ENCODE measurements around the gene HOXD4. TPM values are rescaled to one million over a fixed set of nuclear protein-coding genes. Genes with fewer than 3 reads are reported as not detected.

The HOXD4 gene
- total RNA-seq, 1 experiment from 2014 or later = not detected

DNA sequence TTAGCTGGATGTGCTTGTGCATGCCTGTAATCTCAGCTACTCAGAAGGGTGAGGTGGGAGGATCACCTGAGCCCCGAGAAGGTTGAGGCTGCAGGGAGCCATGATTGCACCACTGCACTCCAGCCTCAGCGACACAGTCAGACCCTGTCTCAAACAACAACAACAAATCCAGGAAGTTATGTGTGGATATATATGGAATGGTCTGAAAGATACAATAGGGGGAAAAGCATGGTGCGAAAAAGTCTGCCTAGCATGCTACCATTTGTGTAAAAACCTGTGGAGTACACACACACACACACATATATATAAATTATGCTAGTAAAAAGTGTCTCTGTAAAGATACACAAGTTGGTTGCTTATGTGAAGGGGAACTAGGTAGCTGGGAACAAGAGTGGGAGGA is 30.2 kb downstream of the HOXD4 start (continued):
- TF ChIP-seq, protein P1, sequence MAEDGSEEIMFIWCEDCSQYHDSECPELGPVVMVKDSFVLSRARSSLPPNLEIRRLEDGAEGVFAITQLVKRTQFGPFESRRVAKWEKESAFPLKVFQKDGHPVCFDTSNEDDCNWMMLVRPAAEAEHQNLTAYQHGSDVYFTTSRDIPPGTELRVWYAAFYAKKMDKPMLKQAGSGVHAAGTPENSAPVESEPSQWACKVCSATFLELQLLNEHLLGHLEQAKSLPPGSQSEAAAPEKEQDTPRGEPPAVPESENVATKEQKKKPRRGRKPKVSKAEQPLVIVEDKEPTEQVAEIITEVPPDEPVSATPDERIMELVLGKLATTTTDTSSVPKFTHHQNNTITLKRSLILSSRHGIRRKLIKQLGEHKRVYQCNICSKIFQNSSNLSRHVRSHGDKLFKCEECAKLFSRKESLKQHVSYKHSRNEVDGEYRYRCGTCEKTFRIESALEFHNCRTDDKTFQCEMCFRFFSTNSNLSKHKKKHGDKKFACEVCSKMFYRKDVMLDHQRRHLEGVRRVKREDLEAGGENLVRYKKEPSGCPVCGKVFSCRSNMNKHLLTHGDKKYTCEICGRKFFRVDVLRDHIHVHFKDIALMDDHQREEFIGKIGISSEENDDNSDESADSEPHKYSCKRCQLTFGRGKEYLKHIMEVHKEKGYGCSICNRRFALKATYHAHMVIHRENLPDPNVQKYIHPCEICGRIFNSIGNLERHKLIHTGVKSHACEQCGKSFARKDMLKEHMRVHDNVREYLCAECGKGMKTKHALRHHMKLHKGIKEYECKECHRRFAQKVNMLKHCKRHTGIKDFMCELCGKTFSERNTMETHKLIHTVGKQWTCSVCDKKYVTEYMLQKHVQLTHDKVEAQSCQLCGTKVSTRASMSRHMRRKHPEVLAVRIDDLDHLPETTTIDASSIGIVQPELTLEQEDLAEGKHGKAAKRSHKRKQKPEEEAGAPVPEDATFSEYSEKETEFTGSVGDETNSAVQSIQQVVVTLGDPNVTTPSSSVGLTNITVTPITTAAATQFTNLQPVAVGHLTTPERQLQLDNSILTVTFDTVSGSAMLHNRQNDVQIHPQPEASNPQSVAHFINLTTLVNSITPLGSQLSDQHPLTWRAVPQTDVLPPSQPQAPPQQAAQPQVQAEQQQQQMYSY (CRISPR knock-in tag; IDR thresholded peaks at IDR 0.05) = no peak
- TF ChIP-seq, protein P2, sequence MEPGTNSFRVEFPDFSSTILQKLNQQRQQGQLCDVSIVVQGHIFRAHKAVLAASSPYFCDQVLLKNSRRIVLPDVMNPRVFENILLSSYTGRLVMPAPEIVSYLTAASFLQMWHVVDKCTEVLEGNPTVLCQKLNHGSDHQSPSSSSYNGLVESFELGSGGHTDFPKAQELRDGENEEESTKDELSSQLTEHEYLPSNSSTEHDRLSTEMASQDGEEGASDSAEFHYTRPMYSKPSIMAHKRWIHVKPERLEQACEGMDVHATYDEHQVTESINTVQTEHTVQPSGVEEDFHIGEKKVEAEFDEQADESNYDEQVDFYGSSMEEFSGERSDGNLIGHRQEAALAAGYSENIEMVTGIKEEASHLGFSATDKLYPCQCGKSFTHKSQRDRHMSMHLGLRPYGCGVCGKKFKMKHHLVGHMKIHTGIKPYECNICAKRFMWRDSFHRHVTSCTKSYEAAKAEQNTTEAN (CRISPR knock-in tag; IDR thresholded peaks at IDR 0.05) = no peak
- TF ChIP-seq SMAD4 (CRISPR knock-in tag; IDR thresholded peaks at IDR 0.05) (no peak), ZNF532 (CRISPR knock-in tag; IDR thresholded peaks at IDR 0.05; ENCODE audit: borderline replicate concordance) (no peak)

DNA sequence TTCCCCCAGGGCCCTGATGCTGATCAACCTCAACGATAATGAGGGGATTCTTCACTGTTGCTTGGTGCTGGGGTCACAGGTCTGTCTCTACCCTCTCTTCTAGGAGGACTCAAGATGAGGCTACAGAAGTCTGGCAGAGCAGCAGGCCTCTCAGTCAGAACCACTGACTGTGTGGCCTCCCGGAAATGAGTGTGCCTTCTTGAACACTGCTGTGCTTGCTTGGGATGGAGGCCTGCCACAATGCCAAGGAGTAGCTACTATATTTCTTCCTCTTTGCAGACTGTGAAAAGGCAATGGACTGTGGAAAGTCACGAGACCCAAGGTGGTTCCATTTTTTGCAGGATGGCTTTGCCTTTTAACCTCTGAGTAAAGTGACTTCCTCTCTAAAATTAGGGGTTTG is 31.3 kb downstream of the HOXD4 start:
- Mint-ChIP-seq H3K27ac (no peak overlapping the region), H3K4me1 (peaks cover 16% of the 10 kb centered on the region), H3K4me3 (no peak overlapping the region), H3K9me3 (no peaks in the 10 kb centered on the region), H3K27me3 (ENCODE audit: low read depth) (peaks cover 100% of the 10 kb centered on the region), H3K36me3 (no peaks in the 10 kb centered on the region)
- no peak for DNase-seq (ENCODE audit: low spot score)
- ATAC-seq = no peak
- POLR2A ChIA-PET = no interaction called here
- CTCF ChIA-PET = interaction anchor here (1.0 kb wide), 1 partner anchor 42 kb away, joined by 4 read pairs; no protein-coding TSS in a partner anchor
- no peak for TF ChIP-seq CBFB (CRISPR knock-in tag; IDR thresholded peaks at IDR 0.05; ENCODE audit: low read depth)
- no peak for TF ChIP-seq ATF6 (CRISPR knock-in tag; IDR thresholded peaks at IDR 0.05)
- no peak for TF ChIP-seq ZBTB21 (CRISPR knock-in tag; IDR thresholded peaks at IDR 0.05; ENCODE audit: borderline replicate concordance)
- no peak for TF ChIP-seq AFF4 (CRISPR knock-in tag; IDR thresholded peaks at IDR 0.05; ENCODE audit: borderline replicate concordance)
- no peak for TF ChIP-seq MYBL2 (CRISPR knock-in tag; IDR thresholded peaks at IDR 0.05)
- TF ChIP-seq ZNF232 (CRISPR knock-in tag; IDR thresholded peaks at IDR 0.05) = no peak
- TF ChIP-seq ATF2 (CRISPR knock-in tag; IDR thresholded peaks at IDR 0.05; ENCODE audit: borderline replicate concordance, low read depth) = no peak
- TF ChIP-seq, protein P3, sequence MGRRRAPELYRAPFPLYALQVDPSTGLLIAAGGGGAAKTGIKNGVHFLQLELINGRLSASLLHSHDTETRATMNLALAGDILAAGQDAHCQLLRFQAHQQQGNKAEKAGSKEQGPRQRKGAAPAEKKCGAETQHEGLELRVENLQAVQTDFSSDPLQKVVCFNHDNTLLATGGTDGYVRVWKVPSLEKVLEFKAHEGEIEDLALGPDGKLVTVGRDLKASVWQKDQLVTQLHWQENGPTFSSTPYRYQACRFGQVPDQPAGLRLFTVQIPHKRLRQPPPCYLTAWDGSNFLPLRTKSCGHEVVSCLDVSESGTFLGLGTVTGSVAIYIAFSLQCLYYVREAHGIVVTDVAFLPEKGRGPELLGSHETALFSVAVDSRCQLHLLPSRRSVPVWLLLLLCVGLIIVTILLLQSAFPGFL (CRISPR knock-in tag; IDR thresholded peaks at IDR 0.05; ENCODE audit: borderline replicate concordance) = no peak
- TF ChIP-seq GABPB1 (CRISPR knock-in tag; IDR thresholded peaks at IDR 0.05) = no peak
- no peak for TF ChIP-seq ZNF317 (CRISPR knock-in tag; IDR thresholded peaks at IDR 0.05; ENCODE audit: borderline replicate concordance, low read depth)
- TF ChIP-seq, protein P4, sequence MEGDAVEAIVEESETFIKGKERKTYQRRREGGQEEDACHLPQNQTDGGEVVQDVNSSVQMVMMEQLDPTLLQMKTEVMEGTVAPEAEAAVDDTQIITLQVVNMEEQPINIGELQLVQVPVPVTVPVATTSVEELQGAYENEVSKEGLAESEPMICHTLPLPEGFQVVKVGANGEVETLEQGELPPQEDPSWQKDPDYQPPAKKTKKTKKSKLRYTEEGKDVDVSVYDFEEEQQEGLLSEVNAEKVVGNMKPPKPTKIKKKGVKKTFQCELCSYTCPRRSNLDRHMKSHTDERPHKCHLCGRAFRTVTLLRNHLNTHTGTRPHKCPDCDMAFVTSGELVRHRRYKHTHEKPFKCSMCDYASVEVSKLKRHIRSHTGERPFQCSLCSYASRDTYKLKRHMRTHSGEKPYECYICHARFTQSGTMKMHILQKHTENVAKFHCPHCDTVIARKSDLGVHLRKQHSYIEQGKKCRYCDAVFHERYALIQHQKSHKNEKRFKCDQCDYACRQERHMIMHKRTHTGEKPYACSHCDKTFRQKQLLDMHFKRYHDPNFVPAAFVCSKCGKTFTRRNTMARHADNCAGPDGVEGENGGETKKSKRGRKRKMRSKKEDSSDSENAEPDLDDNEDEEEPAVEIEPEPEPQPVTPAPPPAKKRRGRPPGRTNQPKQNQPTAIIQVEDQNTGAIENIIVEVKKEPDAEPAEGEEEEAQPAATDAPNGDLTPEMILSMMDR (IDR thresholded peaks at IDR 0.05) = no peak
- no peak for TF ChIP-seq FOXK1 (CRISPR knock-in tag; IDR thresholded peaks at IDR 0.05)
